ENCODE data around the gene CFAP99. TPM values are rescaled to one million over a fixed set of nuclear protein-coding genes. Genes with fewer than 3 reads are reported as not detected.
A peak's percentile ranks its signal among the peaks of the same experiment; 100 is the strongest.

The CFAP99 gene
- total and polyA plus RNA-seq, 2 of the 8 experiments (the other 6 are each of a cell fraction or from before 2014, with no cell fraction given): not detected

GRCh38 chr4:2445130-2445529 lies 26.4 kb downstream of the CFAP99 start:
- Histone ChIP-seq H3K4ac (replicated peaks; ENCODE audit: insufficient read length, low read depth, low read length) (no peak overlapping the region), H3K23me2 (ENCODE audit: low read depth, low read length) (peaks cover 15% of the 10 kb centered on the region; the same call in 1 of the 2 replicates), H3K9me3 (ENCODE audit: insufficient read depth in 2 of 2, low read depth in 1 of 2, low read length in 1 of 2) (no peaks in the 10 kb centered on the region), H2AK5ac (ENCODE audit: low read depth, low read length) (no peak overlapping the region), H3K4me3 (ENCODE audit: extremely low read depth in 1 of 4, insufficient read depth in 2 of 4, low read depth in 3 of 4, low read length in 4 of 4) (no peak overlapping the region), H2BK20ac (ENCODE audit: low read length) (no peak overlapping the region), H2AFZ (ENCODE audit: low read length) (no peak overlapping the region), H3K79me2 (ENCODE audit: control insufficient read depth in 1 of 2, insufficient read depth in 2 of 2, low read length in 2 of 2) (no peaks in the 10 kb centered on the region), H3K23ac (ENCODE audit: insufficient read length) (no peak overlapping the region), H3K79me1 (ENCODE audit: low read depth, low read length) (no peaks in the 10 kb centered on the region), H3K56ac (replicated peaks; ENCODE audit: insufficient read length, low read depth, low read length) (no peak overlapping the region), H2BK5ac (ENCODE audit: low read depth, low read length) (no peak overlapping the region), H3K4me2 (ENCODE audit: insufficient read depth in 1 of 2, low read depth in 2 of 2, low read length in 2 of 2) (no peak overlapping the region), H3K27me3 (replicated peaks in 1 of 4; ENCODE audit: control insufficient read depth in 3 of 4, extremely low read depth in 1 of 4, insufficient read depth in 3 of 4, low read length in 3 of 4) (no peaks in the 10 kb centered on the region), H3K4me1 (replicated peaks in 1 of 4; ENCODE audit: control insufficient read depth in 3 of 4, insufficient read depth in 4 of 4, low read length in 3 of 4) (no peaks in the 10 kb centered on the region; a peak in 3 of 7 replicates), H4K20me1 (replicated peaks in 1 of 2; ENCODE audit: control insufficient read depth in 1 of 2, insufficient read depth in 2 of 2, low read length in 2 of 2) (peaks cover 0 to 3% of the 10 kb centered on the region in 2 experiments), H4K8ac (ENCODE audit: extremely low read depth, insufficient read depth, low read length) (peak overlapping the region; percentile 86; the same call in 1 of the 2 replicates), H3K9ac (replicated peaks in 1 of 4; ENCODE audit: extremely low read depth in 1 of 4, low read depth in 3 of 4, low read length in 3 of 4) (no peak overlapping the region), H3K18ac (ENCODE audit: extremely low read depth, low read length) (no peak overlapping the region), H3K36me3 (ENCODE audit: control insufficient read depth in 2 of 4, insufficient read depth in 4 of 4, low read length in 3 of 4) (no peaks in the 10 kb centered on the region), H3K27ac (ENCODE audit: low read depth, low read length) (no peak overlapping the region), H4K5ac (ENCODE audit: insufficient read length, low read depth, low read length) (no peak overlapping the region), H2BK15ac (ENCODE audit: low read length) (no peak overlapping the region), H3K14ac (ENCODE audit: insufficient read length) (no peak overlapping the region), H2BK12ac (ENCODE audit: low read depth, low read length) (no peak overlapping the region), H2BK120ac (replicated peaks; ENCODE audit: low read depth, low read length) (no peak overlapping the region), H4K91ac (replicated peaks; ENCODE audit: insufficient read length, low read length) (no peak overlapping the region)
- POLR2A ChIA-PET (ENCODE audit: partially characterized antibody): interaction anchor here (0.9 kb wide), 1 partner anchor 13 kb away, joined by 3 read pairs; no protein-coding TSS in a partner anchor
- no peak for TF ChIP-seq GTF2F1 (IDR thresholded peaks at IDR 0.05; ENCODE audit: borderline replicate concordance, low read depth, low read length)
- CTCF ChIA-PET (ENCODE audit: partially characterized antibody): interaction anchor here (1.0 to 5.5 kb wide), 5 partner anchors 7 to 91 kb away, joined by 3 to 53 read pairs (median 5); no protein-coding TSS in a partner anchor
- 90% methylated on average over 9 of the region's 9 CpGs; no CpG with 5 or more reads in 1 of the 2 experiments for WGBS, 2 experiments (ENCODE audit: extremely low coverage in 1 of 2, insufficient coverage in 1 of 2, insufficient read length in 1 of 2, insufficient replicate concordance in 2 of 2, low coverage in 1 of 2, low lambda C conversion rate in 2 of 2, missing lambda C conversion rate in 1 of 2)
- DNase-seq (ENCODE audit: low read depth in 1 of 2, low spot score in 2 of 2): no peak
- no peak for FAIRE-seq

All from H1 (cell line).